Measurements from ENCODE around the gene TIGIT. TPM values are rescaled to one million over a fixed set of nuclear protein-coding genes. Genes with fewer than 3 reads are reported as not detected.

Gene TIGIT
- total RNA-seq, 4 donors from 2014 or later, result 1.2 to 5.6 (median 5.4) TPM; not detected in 1

DNA sequence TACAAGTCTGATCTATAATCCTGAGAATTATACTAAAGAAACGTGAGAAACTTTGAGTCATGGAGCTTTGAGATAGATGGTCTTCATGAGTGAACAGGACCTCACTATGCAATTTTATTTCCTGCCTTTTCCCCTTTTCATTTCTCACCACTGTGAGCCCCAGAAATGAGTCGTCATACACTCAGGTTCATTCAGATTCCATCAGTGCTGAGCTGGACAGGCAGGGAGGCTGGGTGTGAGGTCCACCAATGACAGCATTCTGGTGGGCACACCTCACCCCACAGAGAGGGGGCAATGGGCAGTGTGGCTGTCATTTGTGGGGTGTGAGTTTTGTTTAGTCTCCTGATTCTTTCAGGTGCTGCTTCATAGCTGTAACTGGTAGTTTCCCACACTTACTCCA, 16.9 kb downstream of the TIGIT start:
- Histone ChIP-seq H3K36me3 (no peaks in the 10 kb centered on the region), H3K27me3 (no peaks in the 10 kb centered on the region), H3K27ac (no peak overlapping the region), H3K4me1 (no peaks in the 10 kb centered on the region), H3K4me3 (no peak overlapping the region), H3K9me3 (no peaks in the 10 kb centered on the region)
- intact Hi-C loops (cut with DNase I; ENCODE audit: low total_unique reads) (no loop called here), in situ Hi-C loops (cut with MboI; ENCODE audit: low pct_ligation_motif_present in 1 of 4, low pct_unique_long_range_greater_than_20kb in 1 of 4, low sequenced_read_pairs in 3 of 4) (no loop called here)
- DNase-seq, result no peak
- WGBS, 2 donors (ENCODE audit: low coverage in 1 of 2), result 71 to 77% methylated on average over 1 to 2 of the region's 2 CpGs
- no peak for TF ChIP-seq EP300 (IDR thresholded peaks at IDR 0.05; ENCODE audit: low read depth)
- TF ChIP-seq, protein P1, sequence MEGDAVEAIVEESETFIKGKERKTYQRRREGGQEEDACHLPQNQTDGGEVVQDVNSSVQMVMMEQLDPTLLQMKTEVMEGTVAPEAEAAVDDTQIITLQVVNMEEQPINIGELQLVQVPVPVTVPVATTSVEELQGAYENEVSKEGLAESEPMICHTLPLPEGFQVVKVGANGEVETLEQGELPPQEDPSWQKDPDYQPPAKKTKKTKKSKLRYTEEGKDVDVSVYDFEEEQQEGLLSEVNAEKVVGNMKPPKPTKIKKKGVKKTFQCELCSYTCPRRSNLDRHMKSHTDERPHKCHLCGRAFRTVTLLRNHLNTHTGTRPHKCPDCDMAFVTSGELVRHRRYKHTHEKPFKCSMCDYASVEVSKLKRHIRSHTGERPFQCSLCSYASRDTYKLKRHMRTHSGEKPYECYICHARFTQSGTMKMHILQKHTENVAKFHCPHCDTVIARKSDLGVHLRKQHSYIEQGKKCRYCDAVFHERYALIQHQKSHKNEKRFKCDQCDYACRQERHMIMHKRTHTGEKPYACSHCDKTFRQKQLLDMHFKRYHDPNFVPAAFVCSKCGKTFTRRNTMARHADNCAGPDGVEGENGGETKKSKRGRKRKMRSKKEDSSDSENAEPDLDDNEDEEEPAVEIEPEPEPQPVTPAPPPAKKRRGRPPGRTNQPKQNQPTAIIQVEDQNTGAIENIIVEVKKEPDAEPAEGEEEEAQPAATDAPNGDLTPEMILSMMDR (IDR thresholded peaks at IDR 0.05), result no peak
- TF ChIP-seq POLR2A (IDR thresholded peaks at IDR 0.05), result no peak
- TF ChIP-seq POLR2AphosphoS5 (IDR thresholded peaks at IDR 0.05), result no peak

DNA sequence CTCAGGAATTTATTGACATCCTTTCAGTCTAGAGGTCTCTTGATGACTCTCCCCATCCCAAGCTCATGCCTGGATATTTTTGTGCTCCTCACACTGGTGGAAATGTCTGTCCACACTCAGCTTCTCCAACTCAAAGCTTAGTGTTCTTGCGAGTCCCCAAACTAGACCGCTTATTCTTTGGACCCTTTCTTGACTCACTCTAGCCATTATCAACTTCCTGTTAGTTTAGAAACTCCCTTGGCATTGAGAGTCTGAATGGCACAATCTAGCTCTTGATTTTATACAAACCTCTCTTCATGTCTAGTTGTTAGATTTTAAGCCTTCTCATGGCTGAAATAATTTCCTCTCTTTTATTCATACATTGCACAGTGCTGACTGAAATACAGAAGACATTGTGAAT, 19.6 kb downstream of the TIGIT start:
- Histone ChIP-seq H3K9me3 (no peaks in the 10 kb centered on the region), H3K36me3 (no peaks in the 10 kb centered on the region), H3K4me3 (no peak overlapping the region), H3K27ac (no peak overlapping the region), H3K27me3 (no peaks in the 10 kb centered on the region), H3K4me1 (no peaks in the 10 kb centered on the region)
- intact Hi-C loops (cut with DNase I; ENCODE audit: low total_unique reads) (no loop called here), in situ Hi-C loops (cut with MboI; ENCODE audit: low pct_ligation_motif_present in 1 of 4, low pct_unique_long_range_greater_than_20kb in 1 of 4, low sequenced_read_pairs in 3 of 4) (no loop called here)
- DNase-seq, result no peak
- TF ChIP-seq EP300 (IDR thresholded peaks at IDR 0.05; ENCODE audit: low read depth) (no peak), POLR2AphosphoS5 (IDR thresholded peaks at IDR 0.05) (no peak), POLR2A (IDR thresholded peaks at IDR 0.05) (no peak)
- TF ChIP-seq, protein P1 (IDR thresholded peaks at IDR 0.05), result no peak
- 91 to 94% methylated on average over 2 of the region's 2 CpGs for WGBS, 2 donors (ENCODE audit: low coverage in 1 of 2)

- intact Hi-C loops (cut with DNase I; ENCODE audit: low total_unique reads), result no loop called here
- no peaks in the 10 kb centered on the region for H3K4me1 ChIP-seq
Measured at GRCh38 chr3:114314282-114314681, 20.5 kb downstream of the TIGIT start.

DNA sequence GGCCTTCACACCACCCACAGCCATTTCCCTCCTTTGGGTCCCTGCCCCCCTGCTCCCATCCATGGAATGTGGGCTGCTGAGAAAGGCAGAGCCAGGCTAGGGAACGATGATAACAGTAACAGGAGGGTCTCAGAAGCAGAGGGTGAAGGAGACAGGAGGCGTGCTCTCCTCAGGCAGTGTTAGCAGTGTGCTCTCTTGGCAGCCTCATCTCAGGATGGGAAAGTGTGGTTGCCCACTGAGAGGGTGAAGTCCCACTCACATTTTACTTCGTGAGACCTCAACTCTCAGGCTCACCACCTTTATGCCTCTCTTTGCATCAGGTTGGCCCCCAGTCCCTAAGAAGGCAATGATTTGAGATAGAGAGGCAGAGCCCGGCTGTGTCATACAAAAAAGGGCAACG, 24.5 kb downstream of the TIGIT start:
- no peak for DNase-seq
- Histone ChIP-seq H3K27ac (no peak overlapping the region), H3K4me3 (no peak overlapping the region), H3K36me3 (no peaks in the 10 kb centered on the region), H3K9me3 (no peaks in the 10 kb centered on the region), H3K4me1 (no peaks in the 10 kb centered on the region), H3K27me3 (no peaks in the 10 kb centered on the region)
- 94% methylated on average over 5 of the region's 5 CpGs; no CpG with 5 or more reads in 1 of the 2 donors for WGBS, 2 donors (ENCODE audit: low coverage in 1 of 2)
- TF ChIP-seq, protein P1 (IDR thresholded peaks at IDR 0.05), result no peak
- no peak for TF ChIP-seq POLR2AphosphoS5 (IDR thresholded peaks at IDR 0.05)
- no peak for TF ChIP-seq POLR2A (IDR thresholded peaks at IDR 0.05)
- TF ChIP-seq EP300 (IDR thresholded peaks at IDR 0.05; ENCODE audit: low read depth), result no peak
- intact Hi-C loops (cut with DNase I; ENCODE audit: low total_unique reads), result no loop called here
- in situ Hi-C loops (cut with MboI; ENCODE audit: low pct_ligation_motif_present in 1 of 4, low pct_unique_long_range_greater_than_20kb in 1 of 4, low sequenced_read_pairs in 3 of 4), result no loop called here

More at GRCh38 chr3:114314282-114314681, 20.5 kb downstream of the TIGIT start:
- TF ChIP-seq POLR2AphosphoS5 (IDR thresholded peaks at IDR 0.05) (no peak), EP300 (IDR thresholded peaks at IDR 0.05; ENCODE audit: low read depth) (no peak), POLR2A (IDR thresholded peaks at IDR 0.05) (no peak)
- TF ChIP-seq, protein P1 (IDR thresholded peaks at IDR 0.05), result no peak
- H3K27ac ChIP-seq, result no peak overlapping the region
- no peaks in the 10 kb centered on the region for H3K9me3 ChIP-seq
- no peak overlapping the region for H3K4me3 ChIP-seq
- H3K27me3 ChIP-seq, result no peaks in the 10 kb centered on the region
- in situ Hi-C loops (cut with MboI; ENCODE audit: low pct_ligation_motif_present in 1 of 4, low pct_unique_long_range_greater_than_20kb in 1 of 4, low sequenced_read_pairs in 3 of 4), result no loop called here
- WGBS, 2 donors (ENCODE audit: low coverage in 1 of 2), result 79 to 89% methylated on average over 2 of the region's 2 CpGs
- DNase-seq, result no peak
- no peaks in the 10 kb centered on the region for H3K36me3 ChIP-seq
